CD4-positive, alpha-beta memory T cell (primary cell): Measurements from ENCODE around the gene LDLRAD4. TPM values are rescaled to one million over a fixed set of nuclear protein-coding genes. Genes with fewer than 3 reads are reported as not detected.

ENCODE experiments used
- CTCF ChIA-PET: fragments of 350-600 bp; sonication (Branson Sonifier 250); formaldehyde crosslinking; loops from one replicate; lab custom pipeline; 2021; ENCODE audit warnings: inconsistent platforms; ENCODE audit not compliant: partially characterized antibody; lab: Charles Lee
- POLR2A ChIA-PET: fragments of 350-600 bp; sonication (Branson Sonifier 250); formaldehyde crosslinking; loops from one replicate; lab custom pipeline; 2021; ENCODE audit not compliant: partially characterized antibody; lab: Charles Lee
- DNase-seq, 5 donors: peaks; one replicate each; pipeline versions ENCODE4 v3.0.0 to v3.0.0-alpha.2; 2020 to 2022; ENCODE audit warnings: mixed read lengths in 1 of 5
- H3K27ac ChIP-seq: one replicate; pipeline ENCODE4 v1.7.0; 2013; ENCODE audit warnings: low read depth, low read length
- H3K27me3 ChIP-seq: 2 replicates; pipeline ENCODE4 v1.7.0; 2013; ENCODE audit warnings: mild to moderate bottlenecking, low read length, moderate library complexity; ENCODE audit not compliant: insufficient read depth
- H3K36me3 ChIP-seq: 2 replicates; pipeline ENCODE4 v1.7.0; 2013; ENCODE audit warnings: mild to moderate bottlenecking, low read length, moderate library complexity; ENCODE audit not compliant: insufficient read depth
- H3K4me1 ChIP-seq: 2 replicates; pipeline ENCODE4 v1.7.0; 2013; ENCODE audit warnings: mild to moderate bottlenecking, low read length, moderate library complexity; ENCODE audit not compliant: insufficient read depth
- H3K4me3 ChIP-seq, 2 donors: one replicate each; pipeline ENCODE4 v1.7.0; 2013; ENCODE audit warnings: low read length in 2 of 2, mild to moderate bottlenecking in 1 of 2
- H3K9me3 ChIP-seq, 2 donors: one replicate each; pipeline ENCODE4 v1.7.0; 2013; ENCODE audit warnings: low read length in 2 of 2, control low read depth in 1 of 2; ENCODE audit not compliant: control insufficient read depth in 1 of 2
- H3K27ac Mint-ChIP-seq, 7 donors: one replicate each; pipeline ENCODE4 v1.8.0; 2020 to 2021; ENCODE audit warnings: mixed read lengths in 7 of 7, mild to moderate bottlenecking in 6 of 7, inconsistent platforms in 3 of 7, moderate library complexity in 3 of 7
- H3K27me3 Mint-ChIP-seq, 2 donors: one replicate each; pipeline ENCODE4 v1.8.0; 2020 to 2021; ENCODE audit warnings: mixed read lengths in 2 of 2
- H3K36me3 Mint-ChIP-seq, 2 donors: one replicate each; pipeline ENCODE4 v1.8.0; 2020 to 2021; ENCODE audit warnings: mixed read lengths in 2 of 2, inconsistent platforms in 1 of 2, mild to moderate bottlenecking in 1 of 2
- H3K4me1 Mint-ChIP-seq, 4 donors: one replicate each; pipeline ENCODE4 v1.8.0; 2020 to 2021; ENCODE audit warnings: mixed read lengths in 4 of 4, mild to moderate bottlenecking in 1 of 4
- H3K4me3 Mint-ChIP-seq, 8 donors: one replicate each; pipeline ENCODE4 v1.8.0; 2020 to 2021; ENCODE audit warnings: mixed read lengths in 8 of 8, mild to moderate bottlenecking in 7 of 8, moderate library complexity in 6 of 8, inconsistent platforms in 3 of 8
- H3K9me3 Mint-ChIP-seq, 8 donors: one replicate each; pipeline ENCODE4 v1.8.0; 2020 to 2021; ENCODE audit warnings: mixed read lengths in 8 of 8, mild to moderate bottlenecking in 5 of 8, inconsistent platforms in 3 of 8, moderate library complexity in 1 of 8
- intact Hi-C: fragments of 100-400 bp; cut with micrococcal nuclease; formaldehyde crosslinking; loops from one replicate; pipeline ENCODE4 v1.15.1; 2023
- polyA plus RNA-seq, 2 donors: library from polyadenylated mRNA; unstranded; fragments of 300-500 nt; fragmentation: Illumina TruSeq; gene quantifications; one replicate each; pipeline ENCODE4 v1.2.3, GENCODE V29; 2021
- total RNA-seq, 2 experiments: library from RNA; stranded (reverse); gene quantifications; one replicate each; pipeline ENCODE4 v1.2.3, GENCODE V29; 2021

Gene LDLRAD4
- total and polyA plus RNA-seq, 4 experiments from 2014 or later = 17.4 to 63.0 (median 36.6) TPM

DNA sequence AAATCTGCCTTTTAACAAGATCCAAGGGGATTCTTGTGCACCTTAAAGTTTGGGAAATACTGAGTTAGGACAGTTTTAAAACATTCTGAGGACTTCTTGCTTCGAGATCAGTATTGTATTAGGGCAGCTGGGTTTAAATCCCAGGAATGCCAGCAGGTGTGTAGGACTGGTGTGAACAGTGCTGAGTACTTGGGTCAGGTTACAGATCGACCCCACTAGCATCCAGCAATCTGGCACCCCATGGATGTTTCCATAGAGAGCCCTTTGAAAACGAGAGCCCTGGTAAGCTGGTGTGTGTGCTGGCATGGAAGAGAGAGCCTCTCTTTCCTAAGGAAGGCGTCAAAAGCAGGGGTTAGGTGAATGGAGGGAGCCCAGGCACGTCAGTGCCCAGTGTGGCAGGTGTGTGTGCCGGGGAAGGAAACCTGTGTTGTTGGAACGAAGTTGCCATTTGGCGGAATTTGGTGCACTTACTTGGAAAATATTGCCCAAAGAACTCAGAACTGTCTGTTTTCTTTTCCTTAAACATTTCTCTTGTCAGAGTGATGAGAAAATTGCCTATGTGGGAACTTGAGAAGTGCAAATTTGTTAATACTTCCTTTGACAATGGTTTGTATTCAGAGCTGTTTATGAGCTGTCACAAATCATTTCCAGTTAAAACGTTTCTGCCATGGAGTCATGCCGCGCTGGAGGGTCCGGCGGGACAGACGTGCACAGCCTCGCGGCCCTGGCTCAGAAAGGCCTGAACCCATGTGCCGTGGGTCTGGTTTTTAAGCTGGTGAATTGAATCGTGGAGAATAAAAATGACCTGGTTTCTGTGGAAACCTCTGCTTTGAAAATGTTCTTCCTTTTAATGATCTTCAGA is 38.1 kb downstream of the LDLRAD4 start:
- intact Hi-C loops = no loop called here
- POLR2A ChIA-PET = no interaction called here
- H3K9me3 ChIP-seq = no peaks in the 10 kb centered on the region
- Mint-ChIP-seq H3K36me3 (no peaks in the 10 kb centered on the region), H3K27me3 (peaks cover 2 to 3% of the 10 kb centered on the region in 2 donors), H3K4me1 (peaks cover 9 to 23% (median 18%) of the 10 kb centered on the region in 4 donors), H3K9me3 (no peaks in the 10 kb centered on the region), H3K27ac (peak overlapping the region in 1 of 7 donors; percentile 6), H3K4me3 (no peak overlapping the region)
- H3K27ac ChIP-seq = no peak overlapping the region
- H3K4me1 ChIP-seq = peaks cover 19% of the 10 kb centered on the region
- no peak overlapping the region for H3K4me3 ChIP-seq
- CTCF ChIA-PET = no interaction called here
- no peaks in the 10 kb centered on the region for H3K27me3 ChIP-seq
- no peak for DNase-seq
- no peaks in the 10 kb centered on the region for H3K36me3 ChIP-seq

DNA sequence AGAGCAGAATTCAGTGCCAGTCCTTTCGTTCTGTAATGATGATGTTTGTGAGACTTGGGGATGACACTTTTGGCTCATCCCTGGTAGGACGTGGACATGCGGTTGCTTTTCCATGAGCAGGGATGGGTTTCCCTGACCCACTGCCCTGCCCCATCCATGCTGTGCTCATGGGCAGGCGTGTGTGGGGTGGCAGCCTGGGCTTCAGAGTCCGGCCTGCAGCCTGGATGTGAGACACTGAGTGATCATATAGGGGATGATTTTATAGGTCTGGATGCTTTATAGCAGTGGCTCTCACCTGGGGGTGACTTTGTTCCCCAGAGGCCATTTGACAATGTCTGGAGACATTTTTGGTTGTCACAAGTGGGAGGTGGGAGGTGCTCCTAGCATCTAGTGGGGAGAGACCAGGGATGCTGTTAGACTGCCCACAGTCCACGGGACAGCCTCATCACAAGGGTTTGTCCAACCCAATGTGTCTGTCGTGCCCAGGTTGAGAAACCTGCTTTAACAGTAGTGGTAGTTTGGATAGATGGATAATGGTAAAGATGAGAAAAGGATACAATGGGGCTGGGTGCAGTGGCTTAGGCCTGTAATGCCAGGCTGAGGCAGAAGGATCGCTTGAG is 38.9 kb downstream of the LDLRAD4 start:
- peaks cover 13 to 26% (median 22%) of the 10 kb centered on the region in 4 donors for H3K4me1 Mint-ChIP-seq
- CTCF ChIA-PET = no interaction called here
- DNase-seq = no peak

DNA sequence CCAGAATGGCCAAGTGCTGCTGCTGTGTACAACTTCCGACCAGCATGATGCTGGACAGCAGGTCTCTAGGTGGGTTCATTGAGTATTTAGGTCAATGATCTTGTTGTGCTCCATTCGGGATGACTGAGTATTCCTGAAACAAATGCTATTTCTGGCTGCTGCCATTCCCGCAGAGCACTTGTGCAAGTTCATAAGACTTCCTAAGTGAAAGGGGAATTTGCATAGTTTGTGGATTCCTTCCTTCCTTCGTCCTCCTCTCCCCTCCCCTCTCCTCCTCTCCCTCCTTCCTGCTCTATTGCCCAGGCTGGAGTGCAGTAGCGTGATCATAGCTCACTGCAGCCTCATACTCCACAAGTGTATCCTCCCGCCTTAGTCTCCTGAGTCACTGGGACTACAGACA is 40.4 kb downstream of the LDLRAD4 start:
- H3K4me1 ChIP-seq = peaks cover 23% of the 10 kb centered on the region
- H3K27me3 ChIP-seq = no peaks in the 10 kb centered on the region
- ChIA-PET CTCF (no interaction called here), POLR2A (no interaction called here)
- H3K27ac Mint-ChIP-seq = peak overlapping the region in 1 of 7 donors; percentile 19
- no peak overlapping the region for H3K4me3 Mint-ChIP-seq
- H3K27ac ChIP-seq = no peak overlapping the region
- H3K4me3 ChIP-seq = no peak overlapping the region
- no peak for DNase-seq
- peaks cover 13 to 30% (median 21%) of the 10 kb centered on the region in 4 donors for H3K4me1 Mint-ChIP-seq
- no peaks in the 10 kb centered on the region for H3K36me3 Mint-ChIP-seq
- peaks cover 2 to 3% of the 10 kb centered on the region in 2 donors for H3K27me3 Mint-ChIP-seq
- no peaks in the 10 kb centered on the region for H3K9me3 Mint-ChIP-seq
- no peaks in the 10 kb centered on the region for H3K9me3 ChIP-seq
- H3K36me3 ChIP-seq = no peaks in the 10 kb centered on the region
- intact Hi-C loops = no loop called here

More for the DNA sequence above, 38.9 kb downstream of the LDLRAD4 start:
- H3K27ac ChIP-seq = no peak overlapping the region
- peaks cover 23% of the 10 kb centered on the region for H3K4me1 ChIP-seq
- Mint-ChIP-seq H3K4me3 (no peak overlapping the region), H3K9me3 (no peaks in the 10 kb centered on the region), H3K36me3 (no peaks in the 10 kb centered on the region), H3K27ac (peak overlapping the region in 1 of 7 donors; percentile 54), H3K27me3 (peaks cover 2 to 3% of the 10 kb centered on the region in 2 donors)
- POLR2A ChIA-PET = no interaction called here
- intact Hi-C loops = no loop called here
- H3K4me3 ChIP-seq = no peak overlapping the region
- no peaks in the 10 kb centered on the region for H3K36me3 ChIP-seq
- H3K27me3 ChIP-seq = no peaks in the 10 kb centered on the region
- H3K9me3 ChIP-seq = no peaks in the 10 kb centered on the region

DNA sequence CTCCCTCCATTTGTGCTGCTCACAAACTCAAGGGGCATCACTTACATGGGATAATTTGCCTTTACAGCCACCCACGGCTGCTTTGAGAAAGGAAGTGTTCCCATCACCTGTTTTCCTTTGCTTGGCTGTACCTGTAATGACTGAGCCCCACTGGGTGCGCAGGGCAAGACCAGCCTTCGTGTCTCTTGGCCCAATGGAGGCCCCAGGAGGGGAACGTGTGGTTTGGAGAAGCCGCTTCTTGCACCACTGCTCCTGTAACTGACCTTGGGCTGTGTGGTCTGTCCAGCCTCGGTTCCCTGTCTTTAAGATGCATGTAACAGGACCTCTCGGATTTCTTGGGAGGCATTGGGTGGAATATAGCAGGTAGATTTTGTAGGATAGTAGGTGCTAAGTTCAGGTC is 41.1 kb downstream of the LDLRAD4 start:
- peaks cover 2 to 3% of the 10 kb centered on the region in 2 donors for H3K27me3 Mint-ChIP-seq
- ChIA-PET POLR2A (no interaction called here), CTCF (interaction anchor here (1.3 kb wide), 1 partner anchor 40 kb away, joined by 3 read pairs; no protein-coding TSS in a partner anchor)
- peak overlapping the region in 1 of 7 donors; percentile 57 for H3K27ac Mint-ChIP-seq
- no peak for DNase-seq
- no peaks in the 10 kb centered on the region for H3K9me3 Mint-ChIP-seq
- peaks cover 23% of the 10 kb centered on the region for H3K4me1 ChIP-seq
- H3K4me3 ChIP-seq = no peak overlapping the region
- H3K4me1 Mint-ChIP-seq = peaks cover 13 to 30% (median 21%) of the 10 kb centered on the region in 4 donors
- intact Hi-C loops = no loop called here
- H3K4me3 Mint-ChIP-seq = no peak overlapping the region
- no peaks in the 10 kb centered on the region for H3K9me3 ChIP-seq
- H3K27ac ChIP-seq = no peak overlapping the region
- H3K27me3 ChIP-seq = no peaks in the 10 kb centered on the region
- H3K36me3 ChIP-seq = no peaks in the 10 kb centered on the region
- H3K36me3 Mint-ChIP-seq = no peaks in the 10 kb centered on the region

DNA sequence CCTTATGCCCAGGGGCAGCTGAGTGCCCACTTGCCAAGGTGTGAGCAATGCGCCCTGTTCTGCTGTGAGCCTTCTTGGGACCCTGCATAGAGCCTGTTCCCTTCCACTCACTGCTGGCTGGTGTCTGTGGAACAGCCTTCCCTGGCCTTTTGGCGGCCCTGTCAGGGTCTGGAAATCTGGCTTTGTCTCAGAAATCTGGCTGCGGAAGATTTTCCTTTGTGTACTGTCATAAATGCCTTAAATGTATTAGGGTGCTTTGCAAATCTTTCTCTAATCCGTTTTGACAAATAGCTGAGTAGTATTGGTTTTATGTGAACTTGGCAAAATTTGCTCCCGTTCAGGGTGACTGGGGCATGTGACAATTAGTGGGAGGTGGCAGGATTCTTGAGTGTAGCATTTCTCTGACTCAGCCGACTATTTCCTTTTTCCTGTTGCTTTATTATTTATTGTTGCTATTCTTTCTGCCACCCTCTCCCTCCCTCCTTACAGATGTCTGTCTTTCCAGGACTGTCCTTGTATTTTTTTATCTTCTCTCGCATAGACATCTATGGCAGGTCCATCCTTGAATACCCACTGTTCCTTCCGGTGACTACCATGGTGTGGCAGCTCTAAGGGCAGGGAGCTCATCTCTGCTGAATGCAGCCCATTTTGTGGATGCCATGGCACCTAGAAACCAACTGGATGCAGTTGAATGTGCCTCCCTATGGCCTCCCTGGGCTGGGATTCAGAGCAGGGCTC is 41.8 kb downstream of the LDLRAD4 start:
- peaks cover 27% of the 10 kb centered on the region for H3K4me1 ChIP-seq
- no peak overlapping the region for H3K4me3 ChIP-seq
- no peak for DNase-seq
- Mint-ChIP-seq H3K27ac (peak overlapping the region in 6 of 7 donors; percentile 5 to 83 (median 30)), H3K4me3 (peak overlapping the region in 5 of 8 donors; percentile 22 to 70 (median 42)), H3K4me1 (peaks cover 13 to 36% (median 26%) of the 10 kb centered on the region in 4 donors), H3K36me3 (no peaks in the 10 kb centered on the region), H3K27me3 (peaks cover 2 to 3% of the 10 kb centered on the region in 2 donors), H3K9me3 (no peaks in the 10 kb centered on the region)
- CTCF ChIA-PET = interaction anchor here (0.7 to 1.3 kb wide), 3 partner anchors 22 to 44 kb away, joined by 3 read pairs; no protein-coding TSS in a partner anchor
- no peaks in the 10 kb centered on the region for H3K9me3 ChIP-seq
- H3K36me3 ChIP-seq = no peaks in the 10 kb centered on the region
- no peak overlapping the region for H3K27ac ChIP-seq
- POLR2A ChIA-PET = interaction anchor here (1.9 kb wide), 2 partner anchors 16 to 18 kb away, joined by 6 to 9 read pairs; no protein-coding TSS in a partner anchor
- H3K27me3 ChIP-seq = no peaks in the 10 kb centered on the region
- intact Hi-C loops = no loop called here

DNA sequence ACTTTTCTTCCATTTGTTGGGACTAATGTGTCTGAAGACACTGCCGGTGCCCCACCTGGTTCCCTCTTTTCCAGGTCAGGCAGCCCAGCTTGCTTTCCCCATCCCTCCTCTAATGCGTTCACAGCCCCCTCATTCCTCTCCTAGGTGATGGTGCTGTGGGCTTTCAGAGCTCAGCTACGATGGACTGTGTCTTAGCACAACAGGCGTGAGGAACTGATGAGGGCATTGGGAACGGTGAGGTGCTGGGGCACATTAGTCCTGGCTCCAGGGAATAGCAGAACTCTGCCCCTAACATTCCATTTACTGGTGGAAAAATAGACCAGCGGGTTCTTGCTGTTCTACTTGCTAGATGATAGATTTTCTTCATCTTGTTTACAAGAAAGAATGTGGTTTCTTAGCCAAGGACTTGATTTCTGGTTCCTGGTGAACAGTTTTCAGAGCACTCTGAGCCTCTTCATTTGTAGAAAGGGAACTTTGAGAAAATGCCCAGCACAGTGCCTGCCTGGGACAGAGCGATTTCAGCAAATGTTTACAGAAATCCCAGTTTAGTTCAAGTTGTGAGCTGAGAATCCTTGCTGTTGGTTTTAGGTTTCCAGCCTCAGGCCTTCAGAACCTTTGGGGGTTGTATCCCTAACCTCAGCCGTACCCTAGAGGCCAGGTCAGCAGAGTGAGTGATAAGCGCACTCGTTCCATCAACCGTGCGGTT is 42.5 kb downstream of the LDLRAD4 start:
- H3K9me3 Mint-ChIP-seq = no peaks in the 10 kb centered on the region
- peaks cover 16 to 43% (median 32%) of the 10 kb centered on the region in 4 donors for H3K4me1 Mint-ChIP-seq
- peaks cover 34% of the 10 kb centered on the region for H3K4me1 ChIP-seq
- no peak overlapping the region for H3K27ac ChIP-seq
- no peaks in the 10 kb centered on the region for H3K9me3 ChIP-seq
- H3K36me3 ChIP-seq = no peaks in the 10 kb centered on the region
- no peaks in the 10 kb centered on the region for H3K36me3 Mint-ChIP-seq
- no peak overlapping the region for H3K4me3 ChIP-seq
- ChIA-PET CTCF (interaction anchor here (0.7 to 1.3 kb wide), 4 partner anchors 19 to 45 kb away, joined by 3 read pairs; no protein-coding TSS in a partner anchor), POLR2A (interaction anchor here (0.8 to 1.9 kb wide), 3 partner anchors 12 to 18 kb away, joined by 4 to 9 read pairs (median 6); no protein-coding TSS in a partner anchor)
- H3K27me3 ChIP-seq = no peaks in the 10 kb centered on the region
- DNase-seq = no peak
- H3K4me3 Mint-ChIP-seq = peak overlapping the region in 6 of 8 donors; percentile 34 to 70 (median 38)
- H3K27me3 Mint-ChIP-seq = peaks cover 2 to 3% of the 10 kb centered on the region in 2 donors
- intact Hi-C loops = no loop called here
- H3K27ac Mint-ChIP-seq = peak overlapping the region in 6 of 7 donors; percentile 21 to 83 (median 68)
